Neural progenitor cell (in vitro differentiated cells): ENCODE results near the gene ACMSD.

Experiments
- CTCF ChIP-seq: fragments of 200-600 bp; sonication (generic); IDR thresholded peaks from 2 replicates; pipeline ENCODE4 v1.5.1; 2017; ENCODE audit warnings: antibody characterized with exemption, mild to moderate bottlenecking
- EZH2 ChIP-seq: fragments of 200-600 bp; sonication (generic); IDR thresholded peaks from 2 replicates; pipeline ENCODE4 v1.6.1; 2017; ENCODE audit warnings: antibody characterized with exemption, mild to moderate bottlenecking, moderate library complexity

DNA sequence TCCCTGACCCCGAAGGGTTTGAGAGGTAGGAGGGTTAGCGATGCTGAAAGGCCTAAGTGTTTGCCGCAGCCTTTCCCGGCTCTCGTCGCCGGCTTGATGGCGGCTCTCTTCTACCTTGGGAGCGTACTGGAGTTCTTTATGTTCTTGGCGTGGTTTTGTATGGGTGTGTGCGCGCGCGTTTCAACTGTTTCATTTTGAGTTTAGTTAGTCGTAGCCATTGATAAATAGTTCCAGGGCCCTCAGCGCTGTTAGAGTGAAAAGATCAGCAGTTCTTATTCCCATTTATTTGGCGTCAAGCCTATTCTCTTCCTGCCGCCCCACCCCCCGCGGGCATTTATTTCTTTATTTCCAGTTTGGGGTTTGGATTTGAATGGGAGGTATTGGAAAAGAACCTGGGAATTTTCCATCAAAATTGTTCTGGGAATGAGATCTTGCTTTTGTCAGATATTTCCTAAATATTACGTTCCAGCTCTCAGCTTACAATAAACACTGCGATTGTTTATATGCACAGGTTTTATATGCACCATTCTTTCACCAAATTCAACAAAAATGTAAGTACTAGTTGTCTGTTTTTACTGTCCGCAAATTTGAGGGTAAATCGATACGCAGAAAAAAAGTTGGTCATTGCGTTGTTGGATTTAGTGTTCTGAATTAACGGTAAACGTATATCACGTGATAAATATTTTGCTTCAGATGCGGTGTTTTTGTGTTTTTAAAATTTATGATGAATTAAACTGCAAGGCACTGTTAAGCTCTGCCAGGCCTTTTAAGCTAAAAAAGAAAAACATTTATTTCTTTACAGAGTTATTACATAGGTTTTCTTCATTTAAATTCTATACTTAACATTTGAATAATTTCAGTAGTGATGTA lies 81.2 kb downstream of the ACMSD start:
- no peak for TF ChIP-seq EZH2
- no peak for TF ChIP-seq CTCF
